ENCODE measurements around the gene GMPR2.

The GMPR2 gene

GRCh38 chr14:24256960-24257359 is 24.2 kb downstream of the GMPR2 start:
- no peak overlapping the region for H4K8ac ChIP-seq (ENCODE audit: low read depth, low read length)
- peaks cover 5 to 11% of the 10 kb centered on the region in 2 experiments for H3K4me1 ChIP-seq (ENCODE audit: control insufficient read depth in 1 of 2, insufficient read depth in 2 of 2, low read length in 2 of 2)
- H3K18ac ChIP-seq (ENCODE audit: low read length), result no peak overlapping the region
- H2AFZ ChIP-seq (ENCODE audit: insufficient read depth, low read length, poor library complexity), result no peak overlapping the region
- peaks cover 5% of the 10 kb centered on the region for H3K79me1 ChIP-seq (ENCODE audit: low read length)
- no peak overlapping the region for H4K91ac ChIP-seq (ENCODE audit: low read depth, low read length)
- H2BK5ac ChIP-seq (ENCODE audit: low read depth, low read length, poor library complexity), result no peak overlapping the region
- no peak overlapping the region for H2AK5ac ChIP-seq (ENCODE audit: low read length)
- no peak overlapping the region for H3K14ac ChIP-seq (ENCODE audit: low read length)
- H3K79me2 ChIP-seq (ENCODE audit: control insufficient read depth, insufficient read depth, low read length, poor library complexity), result no peaks in the 10 kb centered on the region
- H2BK120ac ChIP-seq (ENCODE audit: insufficient read depth, low read length, poor library complexity), result no peak overlapping the region
- peaks cover 1% of the 10 kb centered on the region for H3K9me3 ChIP-seq (ENCODE audit: insufficient read depth, low read depth, low read length)
- no peak overlapping the region for H4K12ac ChIP-seq (ENCODE audit: low read depth, low read length)
- H3K27ac ChIP-seq (ENCODE audit: low read depth, low read length), result no peak overlapping the region
- no CpG with 5 or more reads among the region's 4 CpGs for WGBS (ENCODE audit: extremely low coverage, insufficient coverage, insufficient read length)
- no peak overlapping the region for H3K9ac ChIP-seq (ENCODE audit: low read length)
- H2BK12ac ChIP-seq (ENCODE audit: low read length), result no peak overlapping the region
- peaks cover 63 to 68% of the 10 kb centered on the region in 2 experiments for H3K36me3 ChIP-seq (ENCODE audit: control insufficient read depth in 1 of 2, insufficient read depth in 2 of 2, low read length in 2 of 2)
- no peak for DNase-seq
- no peak overlapping the region for H3K4me3 ChIP-seq (ENCODE audit: low read depth, low read length)
- no peak overlapping the region for H3K4me2 ChIP-seq (ENCODE audit: low read length)
- H3K23ac ChIP-seq (ENCODE audit: low read length), result no peak overlapping the region
- H3K27me3 ChIP-seq (ENCODE audit: insufficient read depth, low read length), result no peaks in the 10 kb centered on the region
- H3K4ac ChIP-seq (ENCODE audit: low read depth, low read length), result no peak overlapping the region

DNA sequence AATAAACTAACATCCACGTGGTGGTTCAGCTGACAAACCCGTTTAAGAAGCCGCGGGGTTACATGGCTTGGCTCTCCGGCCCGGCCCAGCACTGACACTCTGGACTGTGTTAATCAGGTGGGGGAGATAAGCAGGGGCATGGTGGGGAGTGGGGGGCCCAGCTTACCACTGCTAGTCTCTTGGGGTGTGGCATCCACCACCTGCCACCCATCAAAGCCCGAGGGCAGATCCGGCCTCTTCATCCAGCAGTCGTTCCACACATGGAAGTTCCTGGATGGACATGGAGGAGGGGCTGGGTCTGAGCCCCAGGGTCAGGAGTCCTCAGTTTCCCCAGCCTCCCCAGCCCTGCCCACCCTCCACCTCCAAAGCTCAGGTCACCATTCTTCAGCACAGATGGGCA is 25.4 kb downstream of the GMPR2 start:
- no CpG with 5 or more reads among the region's 9 CpGs for WGBS (ENCODE audit: extremely low coverage, insufficient coverage, insufficient read length)
- H2BK5ac ChIP-seq (ENCODE audit: low read depth, low read length, poor library complexity), result no peak overlapping the region
- no peak overlapping the region for H3K4ac ChIP-seq (ENCODE audit: low read depth, low read length)

GRCh38 chr14:24258548-24259265 is 26.0 kb downstream of the GMPR2 start:
- no peak overlapping the region for H4K91ac ChIP-seq (ENCODE audit: low read depth, low read length)
- H3K9ac ChIP-seq (ENCODE audit: low read length), result no peak overlapping the region
- H3K23ac ChIP-seq (ENCODE audit: low read length), result no peak overlapping the region
- peaks cover 8% of the 10 kb centered on the region for H3K79me2 ChIP-seq (ENCODE audit: control insufficient read depth, insufficient read depth, low read length, poor library complexity)
- H2BK12ac ChIP-seq (ENCODE audit: low read length), result no peak overlapping the region
- H3K4me1 ChIP-seq (ENCODE audit: control insufficient read depth in 1 of 2, insufficient read depth in 2 of 2, low read length in 2 of 2), result peaks cover 17 to 21% of the 10 kb centered on the region in 2 experiments
- no peak overlapping the region for H3K18ac ChIP-seq (ENCODE audit: low read length)
- no peak overlapping the region for H3K14ac ChIP-seq (ENCODE audit: low read length)
- H2BK5ac ChIP-seq (ENCODE audit: low read depth, low read length, poor library complexity), result no peak overlapping the region
- H3K27me3 ChIP-seq (ENCODE audit: insufficient read depth, low read length), result no peaks in the 10 kb centered on the region
- H3K36me3 ChIP-seq (ENCODE audit: control insufficient read depth in 1 of 2, insufficient read depth in 2 of 2, low read length in 2 of 2), result peaks cover 54 to 55% of the 10 kb centered on the region in 2 experiments
- no peak overlapping the region for H3K27ac ChIP-seq (ENCODE audit: low read depth, low read length)
- H3K79me1 ChIP-seq (ENCODE audit: low read length), result peaks cover 18% of the 10 kb centered on the region
- H2BK120ac ChIP-seq (ENCODE audit: insufficient read depth, low read length, poor library complexity), result no peak overlapping the region
- WGBS (ENCODE audit: extremely low coverage, insufficient coverage, insufficient read length), result no CpG with 5 or more reads among the region's 18 CpGs
- no peak overlapping the region for H3K4me3 ChIP-seq (ENCODE audit: low read depth, low read length)
- no peak overlapping the region for H2AFZ ChIP-seq (ENCODE audit: insufficient read depth, low read length, poor library complexity)
- peaks cover 1% of the 10 kb centered on the region for H3K9me3 ChIP-seq (ENCODE audit: insufficient read depth, low read depth, low read length)
- no peak for DNase-seq
- no peak overlapping the region for H2AK5ac ChIP-seq (ENCODE audit: low read length)
- no peak overlapping the region for H3K4ac ChIP-seq (ENCODE audit: low read depth, low read length)
- no peak overlapping the region for H4K12ac ChIP-seq (ENCODE audit: low read depth, low read length)
- H3K4me2 ChIP-seq (ENCODE audit: low read length), result no peak overlapping the region
- no peak overlapping the region for H4K8ac ChIP-seq (ENCODE audit: low read depth, low read length)

More for the DNA sequence above, 25.4 kb downstream of the GMPR2 start:
- H3K4me2 ChIP-seq (ENCODE audit: low read length), result no peak overlapping the region
- peaks cover 13% of the 10 kb centered on the region for H3K79me1 ChIP-seq (ENCODE audit: low read length)
- no peak overlapping the region for H3K9ac ChIP-seq (ENCODE audit: low read length)
- no peak overlapping the region for H3K23ac ChIP-seq (ENCODE audit: low read length)
- H3K79me2 ChIP-seq (ENCODE audit: control insufficient read depth, insufficient read depth, low read length, poor library complexity), result peaks cover 6% of the 10 kb centered on the region
- no peak overlapping the region for H3K18ac ChIP-seq (ENCODE audit: low read length)
- no peak overlapping the region for H4K8ac ChIP-seq (ENCODE audit: low read depth, low read length)
- H3K4me3 ChIP-seq (ENCODE audit: low read depth, low read length), result no peak overlapping the region
- H3K27ac ChIP-seq (ENCODE audit: low read depth, low read length), result no peak overlapping the region
- H2AFZ ChIP-seq (ENCODE audit: insufficient read depth, low read length, poor library complexity), result no peak overlapping the region
- no peak overlapping the region for H2AK5ac ChIP-seq (ENCODE audit: low read length)
- no peak overlapping the region for H3K14ac ChIP-seq (ENCODE audit: low read length)
- H4K12ac ChIP-seq (ENCODE audit: low read depth, low read length), result no peak overlapping the region
- peaks cover 13 to 19% of the 10 kb centered on the region in 2 experiments for H3K4me1 ChIP-seq (ENCODE audit: control insufficient read depth in 1 of 2, insufficient read depth in 2 of 2, low read length in 2 of 2)
- H3K27me3 ChIP-seq (ENCODE audit: insufficient read depth, low read length), result no peaks in the 10 kb centered on the region
- DNase-seq, result no peak
- peaks cover 1% of the 10 kb centered on the region for H3K9me3 ChIP-seq (ENCODE audit: insufficient read depth, low read depth, low read length)
- no peak overlapping the region for H2BK12ac ChIP-seq (ENCODE audit: low read length)
- no peak overlapping the region for H4K91ac ChIP-seq (ENCODE audit: low read depth, low read length)
- H3K36me3 ChIP-seq (ENCODE audit: control insufficient read depth in 1 of 2, insufficient read depth in 2 of 2, low read length in 2 of 2), result peaks cover 54 to 58% of the 10 kb centered on the region in 2 experiments
- no peak overlapping the region for H2BK120ac ChIP-seq (ENCODE audit: insufficient read depth, low read length, poor library complexity)

DNA sequence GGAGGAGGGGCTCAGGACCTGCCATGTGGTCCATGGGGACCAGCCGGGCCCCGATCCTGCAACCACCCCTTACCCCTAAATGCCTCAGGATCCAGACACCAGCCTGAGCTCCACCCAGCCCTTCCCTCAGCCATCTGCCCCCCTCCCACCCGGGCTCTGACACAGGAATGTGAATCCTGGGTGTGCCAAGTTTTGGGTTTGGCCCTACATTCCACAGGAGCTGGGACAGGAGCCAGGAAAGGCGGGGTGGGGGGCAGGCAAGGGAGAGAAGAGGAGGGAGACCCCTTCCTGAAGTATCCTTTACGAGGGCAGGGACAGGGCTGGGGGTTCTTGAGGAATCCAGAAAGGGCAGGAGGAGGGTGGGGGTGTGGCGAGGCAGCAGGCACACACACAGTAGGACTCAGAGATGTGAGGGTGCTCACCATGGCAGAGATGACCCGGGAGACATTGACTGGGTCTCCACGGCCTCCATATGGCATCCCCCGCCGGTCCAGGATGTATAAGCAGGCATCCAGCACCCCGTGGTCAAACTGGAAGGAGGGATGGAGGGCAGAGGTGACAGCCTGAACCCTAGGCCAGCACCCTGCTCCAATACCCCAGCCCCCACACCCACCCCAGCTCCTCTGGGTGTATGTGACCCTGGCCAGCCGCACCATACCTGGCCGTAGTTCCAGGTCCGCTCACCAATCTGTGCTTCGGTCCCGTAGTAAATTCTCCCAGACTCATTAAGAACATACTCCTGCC is 26.7 kb downstream of the GMPR2 start:
- WGBS (ENCODE audit: extremely low coverage, insufficient coverage, insufficient read length), result no CpG with 5 or more reads among the region's 16 CpGs
- no peak overlapping the region for H3K14ac ChIP-seq (ENCODE audit: low read length)
- H3K9me3 ChIP-seq (ENCODE audit: insufficient read depth, low read depth, low read length), result peaks cover 1% of the 10 kb centered on the region
- DNase-seq, result no peak
- no peak overlapping the region for H4K91ac ChIP-seq (ENCODE audit: low read depth, low read length)
- H2BK5ac ChIP-seq (ENCODE audit: low read depth, low read length, poor library complexity), result no peak overlapping the region
- H4K8ac ChIP-seq (ENCODE audit: low read depth, low read length), result no peak overlapping the region
- no peak overlapping the region for H2AFZ ChIP-seq (ENCODE audit: insufficient read depth, low read length, poor library complexity)
- H3K9ac ChIP-seq (ENCODE audit: low read length), result no peak overlapping the region
- no peak overlapping the region for H3K4ac ChIP-seq (ENCODE audit: low read depth, low read length)
- no peaks in the 10 kb centered on the region for H3K27me3 ChIP-seq (ENCODE audit: insufficient read depth, low read length)
- peaks cover 25 to 27% of the 10 kb centered on the region in 2 experiments for H3K4me1 ChIP-seq (ENCODE audit: control insufficient read depth in 1 of 2, insufficient read depth in 2 of 2, low read length in 2 of 2)
- H4K12ac ChIP-seq (ENCODE audit: low read depth, low read length), result no peak overlapping the region
- H2BK12ac ChIP-seq (ENCODE audit: low read length), result no peak overlapping the region
- H3K79me2 ChIP-seq (ENCODE audit: control insufficient read depth, insufficient read depth, low read length, poor library complexity), result peaks cover 8% of the 10 kb centered on the region
- H3K4me2 ChIP-seq (ENCODE audit: low read length), result no peak overlapping the region
- no peak overlapping the region for H3K27ac ChIP-seq (ENCODE audit: low read depth, low read length)
- peaks cover 25% of the 10 kb centered on the region for H3K79me1 ChIP-seq (ENCODE audit: low read length)
- no peak overlapping the region for H2AK5ac ChIP-seq (ENCODE audit: low read length)
- no peak overlapping the region for H3K23ac ChIP-seq (ENCODE audit: low read length)
- peaks cover 47 to 48% of the 10 kb centered on the region in 2 experiments for H3K36me3 ChIP-seq (ENCODE audit: control insufficient read depth in 1 of 2, insufficient read depth in 2 of 2, low read length in 2 of 2)
- H3K18ac ChIP-seq (ENCODE audit: low read length), result no peak overlapping the region
- no peak overlapping the region for H2BK120ac ChIP-seq (ENCODE audit: insufficient read depth, low read length, poor library complexity)
- no peak overlapping the region for H3K4me3 ChIP-seq (ENCODE audit: low read depth, low read length)

Measured in trophoblast cell (in vitro differentiated cells and primary cell).